A673 (cell line): ENCODE data around the gene RASL11A. TPM values are rescaled to one million over a fixed set of nuclear protein-coding genes. Genes with fewer than 3 reads are reported as not detected.

Experiments
- BruUV-seq: library from RNA; stranded (reverse); fragments of 400-500 nt; replicated peaks from 2 replicates; lab custom pipeline; 2021; lab: Mats Ljungman, UMichigan
- CTCF ChIA-PET: fragments of 300-600 bp; sonication (Branson Sonifier 250); formaldehyde crosslinking; loops from one replicate; lab custom pipeline; 2022; ENCODE audit warnings: antibody characterized with exemption; lab: Charles Lee
- POLR2A ChIA-PET: fragments of 300-600 bp; sonication (Branson Sonifier 250); formaldehyde crosslinking; loops from one replicate; lab custom pipeline; 2022; ENCODE audit warnings: antibody characterized with exemption; ENCODE audit not compliant: low non-redundant PET; lab: Charles Lee
- DNase-seq: peaks from one replicate; pipeline ENCODE4 v3.0.0-alpha.2; 2015; ENCODE audit warnings: low spot score
- H3K27ac ChIP-seq: fragments of 200-600 bp; sonication (generic); 2 replicates; pipeline ENCODE4 v1.5.1; 2016; ENCODE audit warnings: mixed run types, low read depth, mild to moderate bottlenecking, mixed read lengths, antibody characterized with exemption, low read length; ENCODE audit not compliant: poor library complexity, severe bottlenecking
- H3K27me3 ChIP-seq: fragments of 200-600 bp; sonication (generic); replicated peaks from 2 replicates; pipeline ENCODE4 v1.6.1; 2017; ENCODE audit warnings: mixed run types, low read depth, mild to moderate bottlenecking, mixed read lengths, antibody characterized with exemption, low read length; ENCODE audit not compliant: insufficient read depth, poor library complexity
- H3K36me3 ChIP-seq: fragments of 200-600 bp; sonication (generic); 2 replicates; pipeline ENCODE4 v1.6.1; 2016; ENCODE audit warnings: mixed run types, mild to moderate bottlenecking, mixed read lengths, antibody characterized with exemption, low read length; ENCODE audit not compliant: insufficient read depth, poor library complexity, severe bottlenecking
- H3K4me1 ChIP-seq: fragments of 200-600 bp; sonication (generic); 2 replicates; pipeline ENCODE4 v1.6.1; 2017; ENCODE audit warnings: mixed run types, mild to moderate bottlenecking, mixed read lengths, antibody characterized with exemption, low read length; ENCODE audit not compliant: insufficient read depth, poor library complexity, severe bottlenecking
- H3K4me3 ChIP-seq: fragments of 200-600 bp; sonication (generic); 2 replicates; pipeline ENCODE4 v1.5.1; 2016; ENCODE audit warnings: low read depth, mixed run types, mild to moderate bottlenecking, mixed read lengths, low read length; ENCODE audit not compliant: poor library complexity, severe bottlenecking
- H3K9me3 ChIP-seq: fragments of 200-600 bp; sonication (generic); 2 replicates; pipeline ENCODE4 v1.6.1; 2016; ENCODE audit warnings: mixed run types, low read depth, mild to moderate bottlenecking, mixed read lengths, antibody characterized with exemption, low read length; ENCODE audit not compliant: poor library complexity, severe bottlenecking
- EZH2 ChIP-seq: fragments of 200-600 bp; sonication (generic); IDR thresholded peaks from 2 replicates; pipeline ENCODE4 v1.6.1; 2017; ENCODE audit warnings: borderline replicate concordance, low read depth, mild to moderate bottlenecking, mixed read lengths, antibody characterized with exemption, low read length; ENCODE audit not compliant: poor library complexity, severe bottlenecking
- intact Hi-C: fragments of 100-400 bp; cut with micrococcal nuclease; formaldehyde crosslinking; loops from one replicate; pipeline ENCODE4 v1.10.0; 2022; ENCODE audit not compliant: unreplicated experiment
- total RNA-seq: library from RNA; stranded (reverse); gene quantifications from 2 replicates; pipeline ENCODE4 v1.2.3, GENCODE V29; 2021
- TF ChIP-seq, protein P1 (sequence below): fragments of 300-800, 200-600 bp; sonication (generic); conservative IDR thresholded peaks from 2 replicates; pipeline ENCODE4 v1.5.1; 2017; ENCODE audit warnings: low read depth, mild to moderate bottlenecking, antibody characterized with exemption, low read length, moderate library complexity, mixed read lengths

Gene RASL11A
- total RNA-seq, 1 experiment from 2014 or later: 1.1 TPM

DNA sequence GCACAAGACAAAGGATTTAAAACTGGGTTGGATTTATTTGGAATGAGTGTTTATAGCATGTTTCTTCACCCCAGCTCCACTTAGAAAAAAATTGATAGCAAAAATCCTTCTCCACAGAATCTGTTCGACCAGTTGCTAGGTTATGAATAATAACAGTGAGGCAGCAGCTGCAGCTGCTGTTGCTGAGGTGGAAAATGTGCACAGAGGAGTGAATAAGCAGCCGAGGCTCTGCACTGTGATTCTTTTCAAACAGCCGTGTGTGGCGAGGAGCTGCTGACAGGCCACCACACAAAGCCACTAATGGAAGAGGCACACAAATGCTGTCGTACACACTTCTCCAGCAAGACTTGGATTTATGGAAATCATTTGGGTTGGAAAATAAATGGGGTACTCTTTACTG is 6.4 kb upstream of the RASL11A start:
- no peaks in the 10 kb centered on the region for H3K27me3 ChIP-seq
- peaks cover under 1% of the 10 kb centered on the region for H3K36me3 ChIP-seq
- POLR2A ChIA-PET: no interaction called here
- TF ChIP-seq EZH2: no peak
- TF ChIP-seq, protein P1, sequence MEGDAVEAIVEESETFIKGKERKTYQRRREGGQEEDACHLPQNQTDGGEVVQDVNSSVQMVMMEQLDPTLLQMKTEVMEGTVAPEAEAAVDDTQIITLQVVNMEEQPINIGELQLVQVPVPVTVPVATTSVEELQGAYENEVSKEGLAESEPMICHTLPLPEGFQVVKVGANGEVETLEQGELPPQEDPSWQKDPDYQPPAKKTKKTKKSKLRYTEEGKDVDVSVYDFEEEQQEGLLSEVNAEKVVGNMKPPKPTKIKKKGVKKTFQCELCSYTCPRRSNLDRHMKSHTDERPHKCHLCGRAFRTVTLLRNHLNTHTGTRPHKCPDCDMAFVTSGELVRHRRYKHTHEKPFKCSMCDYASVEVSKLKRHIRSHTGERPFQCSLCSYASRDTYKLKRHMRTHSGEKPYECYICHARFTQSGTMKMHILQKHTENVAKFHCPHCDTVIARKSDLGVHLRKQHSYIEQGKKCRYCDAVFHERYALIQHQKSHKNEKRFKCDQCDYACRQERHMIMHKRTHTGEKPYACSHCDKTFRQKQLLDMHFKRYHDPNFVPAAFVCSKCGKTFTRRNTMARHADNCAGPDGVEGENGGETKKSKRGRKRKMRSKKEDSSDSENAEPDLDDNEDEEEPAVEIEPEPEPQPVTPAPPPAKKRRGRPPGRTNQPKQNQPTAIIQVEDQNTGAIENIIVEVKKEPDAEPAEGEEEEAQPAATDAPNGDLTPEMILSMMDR: no peak
- CTCF ChIA-PET: no interaction called here
- intact Hi-C loops: no loop called here
- H3K9me3 ChIP-seq: no peaks in the 10 kb centered on the region
- DNase-seq: no peak
- H3K4me3 ChIP-seq: no peak overlapping the region
- no TSS peak for BruUV-seq
- H3K4me1 ChIP-seq: peaks cover 4% of the 10 kb centered on the region
- H3K27ac ChIP-seq: no peak overlapping the region

DNA sequence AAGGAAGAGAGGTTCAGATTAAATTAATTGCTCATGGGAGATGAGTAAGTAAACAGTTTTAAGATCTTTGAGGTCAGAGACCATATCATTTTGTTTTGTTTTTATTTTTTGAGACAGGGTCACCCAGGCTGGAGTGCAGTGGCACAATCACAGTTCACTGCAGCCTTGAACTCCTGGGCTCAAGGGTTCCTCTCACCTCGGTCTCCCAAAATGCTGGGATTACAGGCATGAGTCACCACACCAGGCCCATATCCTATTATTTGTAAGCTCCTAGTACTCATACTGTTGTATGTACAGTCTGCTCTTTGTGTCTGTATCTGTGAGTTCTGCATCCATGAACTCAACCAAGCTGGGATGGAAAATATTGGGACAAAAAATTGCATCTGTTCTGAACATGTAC is 6.0 kb upstream of the RASL11A start:
- POLR2A ChIA-PET: no interaction called here
- TF ChIP-seq, protein P1: no peak
- no peak for TF ChIP-seq EZH2
- BruUV-seq: no TSS peak
- peaks cover 4% of the 10 kb centered on the region for H3K4me1 ChIP-seq
- CTCF ChIA-PET: no interaction called here
- intact Hi-C loops: no loop called here
- H3K27me3 ChIP-seq: no peaks in the 10 kb centered on the region
- H3K9me3 ChIP-seq: no peaks in the 10 kb centered on the region
- no peak for DNase-seq
- no peak overlapping the region for H3K27ac ChIP-seq
- no peaks in the 10 kb centered on the region for H3K36me3 ChIP-seq
- H3K4me3 ChIP-seq: no peak overlapping the region

DNA sequence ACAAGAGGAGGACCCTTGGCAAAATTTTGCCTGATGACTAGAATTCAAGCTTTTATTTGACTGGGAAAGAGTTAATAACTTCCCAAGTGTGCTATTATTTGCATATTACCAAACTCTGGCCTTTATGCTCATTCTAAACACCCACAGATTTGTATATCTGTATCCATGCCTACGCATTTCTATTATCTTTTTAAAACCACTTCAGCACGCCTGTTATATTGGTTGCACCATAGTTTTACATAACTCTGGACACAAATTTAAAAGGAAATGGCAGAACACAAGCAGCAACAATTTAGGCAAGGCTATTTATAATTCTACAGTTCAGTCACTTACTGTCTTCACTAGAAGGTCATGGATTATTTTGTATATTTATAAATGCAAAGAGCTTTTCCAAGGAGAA is 3.7 kb upstream of the RASL11A start:
- Histone ChIP-seq H3K36me3 (no peaks in the 10 kb centered on the region), H3K9me3 (no peaks in the 10 kb centered on the region), H3K4me3 (no peak overlapping the region), H3K4me1 (peaks cover 4% of the 10 kb centered on the region), H3K27ac (peak overlapping the region; percentile 18), H3K27me3 (no peaks in the 10 kb centered on the region)
- TF ChIP-seq, protein P1: no peak
- no peak for TF ChIP-seq EZH2
- no peak for DNase-seq
- CTCF ChIA-PET: no interaction called here
- POLR2A ChIA-PET: interaction anchor here (0.6 kb wide), 1 partner anchor 61 kb away, joined by 10 read pairs; no protein-coding TSS in a partner anchor
- intact Hi-C loops: no loop called here
- BruUV-seq: no TSS peak
